ENCODE measurements around the gene SPECC1L.

SPECC1L gene

GRCh38 chr22:24379536-24379935 is 108.9 kb downstream of the SPECC1L start:
- Mint-ChIP-seq H3K4me1 (peaks cover 18% of the 10 kb centered on the region), H3K4me3 (no peak overlapping the region), H3K27me3 (no peaks in the 10 kb centered on the region), H3K9me3 (no peaks in the 10 kb centered on the region), H3K27ac (no peak overlapping the region)
- no peak for DNase-seq
- no peak for ATAC-seq

DNA sequence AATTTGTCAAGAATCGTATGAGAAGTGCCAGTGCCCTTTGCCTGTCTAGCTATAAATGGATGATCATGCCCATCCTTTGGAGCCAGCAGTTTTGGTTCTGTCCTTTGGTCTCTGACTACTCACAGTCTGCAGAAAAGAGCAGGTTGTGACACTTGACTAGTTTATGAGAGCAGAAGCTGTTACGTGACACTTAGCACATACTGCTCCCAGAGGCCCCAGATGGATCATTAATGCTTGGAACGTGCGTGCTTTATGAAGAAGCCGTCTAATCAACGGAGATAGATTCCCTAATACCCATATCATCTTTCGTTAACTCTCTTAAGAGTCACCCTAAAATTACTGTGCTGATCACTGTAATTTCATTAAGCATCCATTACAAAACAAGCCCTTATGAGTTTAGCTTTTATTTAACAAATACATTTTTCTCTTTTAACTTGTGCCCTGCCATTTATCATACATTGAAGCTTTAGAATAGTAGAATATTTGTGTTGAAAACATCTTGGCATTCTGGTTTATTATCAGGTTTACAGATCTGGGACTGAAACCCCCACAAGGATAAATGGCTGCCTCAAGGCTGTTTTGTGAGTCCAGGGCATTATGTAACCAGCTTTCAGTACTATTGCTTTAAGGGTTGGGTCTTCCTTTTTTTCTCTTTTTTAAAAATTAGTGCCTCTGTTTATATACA is 109.7 kb downstream of the SPECC1L start:
- ATAC-seq, result no peak
- Mint-ChIP-seq H3K4me1 (peaks cover 18% of the 10 kb centered on the region), H3K4me3 (no peak overlapping the region), H3K9me3 (no peaks in the 10 kb centered on the region), H3K27ac (no peak overlapping the region), H3K27me3 (no peaks in the 10 kb centered on the region)
- no peak for DNase-seq

DNA sequence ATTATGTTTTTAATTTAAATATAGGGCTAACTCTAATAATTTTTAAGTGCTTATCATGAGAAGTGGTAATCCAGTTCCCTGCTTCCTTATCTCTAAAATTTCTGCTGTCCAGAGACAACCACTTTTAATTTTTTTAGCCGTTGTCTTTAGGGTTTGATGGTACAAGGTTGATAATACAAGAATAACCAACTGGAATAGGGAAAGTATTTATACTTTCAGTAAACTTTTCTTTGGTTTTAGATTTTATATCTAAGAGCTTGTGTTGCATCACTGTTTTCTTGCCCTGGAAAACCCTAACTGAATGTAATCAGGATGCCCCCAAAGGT is 110.2 kb downstream of the SPECC1L start:
- DNase-seq (no peak), ATAC-seq (no peak)
- Mint-ChIP-seq H3K27ac (no peak overlapping the region), H3K27me3 (no peaks in the 10 kb centered on the region), H3K4me3 (no peak overlapping the region), H3K9me3 (no peaks in the 10 kb centered on the region), H3K4me1 (peaks cover 18% of the 10 kb centered on the region)

- ATAC-seq, result no peak
- peaks cover 9% of the 10 kb centered on the region for H3K4me1 Mint-ChIP-seq
- H3K27ac Mint-ChIP-seq, result no peak overlapping the region
- no peak for DNase-seq
- H3K4me3 Mint-ChIP-seq, result no peak overlapping the region
- no peaks in the 10 kb centered on the region for H3K9me3 Mint-ChIP-seq
- no peaks in the 10 kb centered on the region for H3K27me3 Mint-ChIP-seq
Measured at GRCh38 chr22:24383061-24383460, 112.4 kb downstream of the SPECC1L start.

GRCh38 chr22:24384131-24384530 is 113.5 kb downstream of the SPECC1L start:
- no peak for DNase-seq
- no peak overlapping the region for H3K4me3 Mint-ChIP-seq

GRCh38 chr22:24386937-24387471 is 116.4 kb downstream of the SPECC1L start:
- Mint-ChIP-seq H3K4me3 (no peak overlapping the region), H3K27ac (no peak overlapping the region), H3K27me3 (no peaks in the 10 kb centered on the region), H3K4me1 (peaks cover 11% of the 10 kb centered on the region), H3K9me3 (no peaks in the 10 kb centered on the region)
- no peak for DNase-seq
- ATAC-seq, result no peak

More at GRCh38 chr22:24384131-24384530, 113.5 kb downstream of the SPECC1L start:
- ATAC-seq, result no peak
- Mint-ChIP-seq H3K27ac (no peak overlapping the region), H3K27me3 (no peaks in the 10 kb centered on the region), H3K9me3 (no peaks in the 10 kb centered on the region), H3K4me1 (peaks cover 9% of the 10 kb centered on the region)

- Mint-ChIP-seq H3K9me3 (no peaks in the 10 kb centered on the region), H3K27me3 (no peaks in the 10 kb centered on the region), H3K4me1 (peaks cover 20% of the 10 kb centered on the region), H3K27ac (no peak overlapping the region), H3K4me3 (no peak overlapping the region)
- ATAC-seq, result no peak
- DNase-seq, result no peak
Measured at GRCh38 chr22:24389680-24390079, 119.0 kb downstream of the SPECC1L start.

DNA sequence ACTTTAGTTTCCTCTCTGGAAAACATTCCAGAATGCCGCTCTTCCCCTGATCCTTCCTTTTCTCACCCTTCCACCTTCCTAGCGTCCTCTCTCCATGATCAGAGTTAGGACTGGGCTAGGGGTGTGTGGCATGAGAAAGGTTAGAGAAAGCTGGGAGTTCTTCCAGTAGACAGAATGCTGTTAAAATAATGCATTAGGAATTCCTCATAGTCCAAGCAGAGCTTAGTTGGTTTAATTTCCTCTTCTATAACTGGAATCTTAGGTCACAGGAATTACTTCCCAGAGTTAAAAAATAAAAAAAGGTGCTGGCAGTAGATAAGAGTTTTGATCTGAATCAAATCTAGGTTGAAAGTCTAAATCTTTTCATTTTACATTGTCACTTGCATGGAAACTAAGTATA is 119.5 kb downstream of the SPECC1L start:
- no peak for DNase-seq
- peaks cover 20% of the 10 kb centered on the region for H3K4me1 Mint-ChIP-seq
- no peaks in the 10 kb centered on the region for H3K27me3 Mint-ChIP-seq
- no peak overlapping the region for H3K4me3 Mint-ChIP-seq
- H3K27ac Mint-ChIP-seq, result no peak overlapping the region
- no peaks in the 10 kb centered on the region for H3K9me3 Mint-ChIP-seq
- ATAC-seq, result no peak

DNA sequence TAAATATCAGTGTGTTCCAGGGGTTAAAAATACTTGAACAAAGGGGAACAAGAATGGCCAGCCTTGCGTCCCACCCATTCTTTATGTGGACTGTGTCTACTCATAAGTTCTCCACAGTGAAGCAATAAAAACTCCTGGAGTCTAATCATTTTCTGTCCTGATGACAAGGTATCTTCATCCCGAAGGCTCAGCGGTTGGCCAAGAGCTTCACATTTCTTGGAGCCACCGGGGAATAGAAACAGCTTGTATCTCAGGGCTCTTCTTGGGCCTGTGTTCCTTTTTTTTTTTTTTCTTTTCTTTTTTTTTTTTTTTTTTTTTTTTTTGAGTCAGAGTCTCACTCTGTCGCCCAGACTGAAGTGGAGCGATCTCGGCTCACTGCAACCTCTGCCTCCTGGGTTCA is 119.9 kb downstream of the SPECC1L start:
- no peak for ATAC-seq

DNA sequence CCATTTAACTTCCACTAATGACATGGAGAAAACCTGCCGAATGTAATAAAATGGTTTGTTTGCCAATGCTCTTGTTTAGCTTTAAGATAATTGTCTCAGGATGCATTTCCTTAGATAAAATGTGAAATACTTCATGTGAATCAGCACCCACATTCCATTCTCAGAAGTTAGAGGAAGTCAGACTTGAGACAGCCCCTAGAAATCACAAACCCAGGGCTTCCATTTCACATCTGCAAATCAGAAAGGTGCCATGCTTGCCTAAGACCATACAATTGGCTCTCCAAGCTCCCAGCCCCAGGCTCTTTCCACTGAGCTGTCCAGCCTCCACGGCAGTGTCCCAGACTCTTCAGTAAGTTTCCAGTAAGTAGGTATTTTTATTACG is 121.2 kb downstream of the SPECC1L start:
- H3K27ac Mint-ChIP-seq, result peak overlapping the region in 1 of 2 donors; percentile 82
- ATAC-seq (no peak), DNase-seq (no peak)
- H3K4me1 Mint-ChIP-seq, result peaks cover 20% of the 10 kb centered on the region
- H3K9me3 Mint-ChIP-seq, result no peaks in the 10 kb centered on the region
- no peak overlapping the region for H3K4me3 Mint-ChIP-seq
- no peaks in the 10 kb centered on the region for H3K27me3 Mint-ChIP-seq

More for the DNA sequence above, 119.9 kb downstream of the SPECC1L start:
- DNase-seq, result no peak
- peaks cover 20% of the 10 kb centered on the region for H3K4me1 Mint-ChIP-seq
- H3K27me3 Mint-ChIP-seq, result no peaks in the 10 kb centered on the region
- H3K4me3 Mint-ChIP-seq, result no peak overlapping the region
- no peaks in the 10 kb centered on the region for H3K9me3 Mint-ChIP-seq
- no peak overlapping the region for H3K27ac Mint-ChIP-seq

DNA sequence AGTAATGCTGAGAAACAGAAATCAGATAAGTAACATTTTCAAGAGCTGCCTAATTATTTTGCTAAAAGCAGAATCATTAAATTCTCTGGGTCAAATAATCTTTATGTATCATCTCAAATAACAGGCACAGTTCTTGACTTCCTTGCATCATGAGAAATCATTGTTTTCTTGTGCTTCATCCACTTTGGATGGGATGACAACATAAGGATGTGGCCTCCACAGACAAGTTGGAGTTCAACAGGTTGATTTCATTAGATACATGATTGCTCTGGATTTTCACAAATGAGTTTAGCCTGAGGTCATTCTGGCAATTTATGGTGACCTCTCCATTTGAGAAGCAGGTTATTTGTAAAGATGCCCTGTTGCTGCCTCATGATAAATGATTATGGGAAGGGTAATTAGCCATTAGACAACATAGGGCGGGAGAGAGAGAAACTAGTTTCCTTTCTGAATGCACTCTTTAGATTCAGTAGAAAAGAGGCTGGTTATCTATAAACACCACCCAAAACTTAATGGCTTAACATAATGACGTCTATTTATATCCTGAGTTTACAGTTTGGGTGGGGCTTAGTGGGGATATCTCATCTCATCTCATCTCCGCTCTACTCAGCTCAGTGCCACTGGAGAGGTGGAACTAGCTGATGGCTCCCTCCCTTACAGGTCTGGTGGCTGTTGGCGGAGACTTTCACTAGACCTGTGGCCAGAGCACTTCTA is 121.7 kb downstream of the SPECC1L start:
- Mint-ChIP-seq H3K27ac (peak overlapping the region in 1 of 2 donors; percentile 82), H3K4me3 (no peak overlapping the region), H3K27me3 (no peaks in the 10 kb centered on the region), H3K9me3 (no peaks in the 10 kb centered on the region), H3K4me1 (peaks cover 20% of the 10 kb centered on the region)
- DNase-seq (no peak), ATAC-seq (no peak)

GRCh38 chr22:24393012-24393559 is 122.5 kb downstream of the SPECC1L start:
- no peak for ATAC-seq
- Mint-ChIP-seq H3K4me1 (peaks cover 24% of the 10 kb centered on the region), H3K27ac (peak overlapping the region in 1 of 2 donors; percentile 42), H3K27me3 (no peaks in the 10 kb centered on the region), H3K9me3 (no peaks in the 10 kb centered on the region), H3K4me3 (no peak overlapping the region)
- DNase-seq, result no peak

DNA sequence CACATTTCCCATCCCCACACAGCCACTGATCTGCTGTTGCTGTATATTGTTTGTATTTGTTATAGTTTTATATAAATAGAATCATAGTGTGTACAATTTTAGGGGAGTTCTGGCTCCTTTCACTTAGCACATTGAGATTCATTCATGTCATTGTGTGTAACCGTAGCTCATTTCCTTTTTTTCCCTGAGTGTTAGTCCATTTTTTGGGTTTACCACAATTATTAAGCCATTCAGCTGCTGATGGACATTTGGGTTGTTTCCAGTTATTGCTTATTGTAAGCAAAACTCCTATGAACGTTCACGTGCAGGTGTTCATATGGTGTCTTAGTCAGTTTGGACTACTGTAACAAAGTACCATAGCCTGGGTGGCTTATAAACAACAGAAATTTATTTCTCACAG is 123.2 kb downstream of the SPECC1L start:
- Mint-ChIP-seq H3K27me3 (no peaks in the 10 kb centered on the region), H3K27ac (no peak overlapping the region), H3K9me3 (no peaks in the 10 kb centered on the region), H3K4me3 (no peak overlapping the region), H3K4me1 (peaks cover 28% of the 10 kb centered on the region)
- DNase-seq (no peak), ATAC-seq (no peak)

- DNase-seq (no peak), ATAC-seq (no peak)
- Mint-ChIP-seq H3K4me3 (no peak overlapping the region), H3K9me3 (no peaks in the 10 kb centered on the region), H3K4me1 (peaks cover 28% of the 10 kb centered on the region), H3K27me3 (no peaks in the 10 kb centered on the region), H3K27ac (no peak overlapping the region)
Measured at GRCh38 chr22:24394254-24394653, 123.6 kb downstream of the SPECC1L start.

GRCh38 chr22:24398409-24398808 is 127.8 kb downstream of the SPECC1L start:
- H3K4me3 Mint-ChIP-seq, result no peak overlapping the region
- peak overlapping the region in 1 of 2 donors; percentile 66 for H3K27ac Mint-ChIP-seq
- no peaks in the 10 kb centered on the region for H3K9me3 Mint-ChIP-seq
- H3K27me3 Mint-ChIP-seq, result no peaks in the 10 kb centered on the region
- H3K4me1 Mint-ChIP-seq, result peaks cover 44% of the 10 kb centered on the region
- no peak for ATAC-seq
- DNase-seq, result no peak

- DNase-seq (no peak), ATAC-seq (peak; percentile 56)
- Mint-ChIP-seq H3K27me3 (no peaks in the 10 kb centered on the region), H3K4me1 (peaks cover 59% of the 10 kb centered on the region), H3K4me3 (no peak overlapping the region), H3K27ac (peak overlapping the region in 1 of 2 donors; percentile 64), H3K9me3 (no peaks in the 10 kb centered on the region)
Measured at GRCh38 chr22:24400034-24400725, 129.5 kb downstream of the SPECC1L start.
